Measurements from ENCODE around the gene CHMP6.

Gene CHMP6

DNA sequence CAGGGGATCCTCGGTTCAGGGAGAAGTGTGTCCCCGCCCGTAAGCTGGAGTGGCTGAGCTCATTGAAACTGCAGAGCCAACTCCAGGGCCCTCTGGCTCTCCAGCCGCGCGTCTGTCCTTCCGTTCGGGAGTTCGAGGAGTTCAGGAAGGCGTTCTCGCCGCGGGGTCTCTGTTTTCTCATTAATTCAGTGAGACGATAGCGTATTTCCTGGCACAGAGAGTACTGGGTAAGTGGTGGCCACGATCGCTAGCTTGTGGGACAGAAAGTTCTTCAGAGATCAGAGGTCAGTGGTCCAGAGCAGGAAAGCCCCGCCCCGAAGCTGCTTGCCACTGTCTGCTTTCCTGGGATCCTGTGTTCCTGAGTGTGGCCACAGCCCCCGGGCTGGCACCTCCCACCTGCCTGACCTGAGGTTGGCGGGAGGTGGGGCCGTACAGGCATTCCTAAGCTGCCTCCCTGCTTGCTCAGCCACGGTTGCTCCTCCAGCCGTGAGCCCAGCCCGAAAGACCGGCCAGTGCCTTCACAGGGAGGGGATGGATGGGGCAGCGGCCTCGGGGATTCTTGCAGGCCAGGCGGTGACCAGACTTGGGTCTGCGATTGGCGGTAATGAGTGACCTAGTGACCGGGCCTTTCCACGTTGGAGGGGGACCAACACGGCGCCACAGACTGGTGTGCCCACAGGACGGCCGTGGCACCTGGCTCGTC, 52.2 kb downstream of the CHMP6 start:
- no peak for DNase-seq (ENCODE audit: low spot score)

DNA sequence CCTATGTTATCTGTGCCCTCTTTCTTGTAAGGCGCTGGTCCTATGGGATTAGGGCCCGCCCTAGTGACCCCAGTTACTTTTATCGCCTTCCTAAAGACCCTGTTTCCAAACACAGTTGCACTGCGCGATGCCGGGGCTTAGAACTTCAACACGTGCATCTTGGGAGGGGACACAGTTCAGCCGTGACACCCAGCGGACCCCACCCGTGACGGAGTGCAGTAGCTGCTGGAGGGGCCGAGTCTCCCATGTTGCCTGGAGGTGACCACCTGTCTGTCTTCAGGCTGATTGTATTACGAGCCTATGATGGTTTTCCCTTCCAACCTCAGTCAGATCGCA, 52.8 kb downstream of the CHMP6 start:
- DNase-seq (ENCODE audit: low spot score) = no peak

DNA sequence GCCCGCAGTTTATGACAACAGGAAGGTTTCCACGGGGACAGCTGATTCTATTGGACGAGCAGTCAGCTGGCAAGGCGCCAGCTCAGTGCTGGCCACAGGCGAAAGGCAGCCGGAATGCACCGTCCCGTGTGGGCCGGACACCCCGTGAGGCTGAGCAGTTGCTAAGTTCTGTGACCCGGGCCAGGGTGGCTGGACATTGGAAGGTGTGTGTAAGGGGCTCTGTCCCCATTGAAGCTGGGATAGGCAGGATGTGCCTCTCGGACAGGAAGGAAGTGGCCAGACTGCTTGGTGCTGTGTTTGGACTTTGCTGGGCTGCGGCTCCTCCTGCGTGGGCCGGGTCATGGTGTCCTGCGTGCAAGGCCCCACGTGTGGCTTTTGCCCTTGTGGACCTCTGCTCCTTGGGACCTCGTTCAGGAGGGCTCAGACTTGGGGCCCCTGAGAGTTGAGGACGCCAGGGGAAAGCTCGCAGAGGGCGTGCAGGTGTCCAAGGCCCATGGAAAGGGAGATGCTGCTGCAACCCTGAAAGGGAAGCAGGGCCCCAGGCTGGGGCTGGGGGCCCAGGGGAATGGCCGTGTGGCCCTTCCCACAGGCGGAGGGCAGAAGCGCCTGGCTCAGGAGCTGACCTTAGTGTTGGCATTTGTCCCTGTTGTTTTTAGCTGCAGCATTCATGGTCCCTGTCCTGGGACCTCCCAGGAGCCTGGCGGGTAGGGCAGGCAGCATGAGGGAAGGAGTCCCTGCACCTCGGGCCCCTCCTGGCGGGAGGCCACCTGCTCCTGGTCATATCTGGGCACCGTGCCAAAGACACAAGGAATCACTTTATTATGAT, 53.3 kb downstream of the CHMP6 start:
- DNase-seq (ENCODE audit: low spot score) = peak; percentile 81

DNA sequence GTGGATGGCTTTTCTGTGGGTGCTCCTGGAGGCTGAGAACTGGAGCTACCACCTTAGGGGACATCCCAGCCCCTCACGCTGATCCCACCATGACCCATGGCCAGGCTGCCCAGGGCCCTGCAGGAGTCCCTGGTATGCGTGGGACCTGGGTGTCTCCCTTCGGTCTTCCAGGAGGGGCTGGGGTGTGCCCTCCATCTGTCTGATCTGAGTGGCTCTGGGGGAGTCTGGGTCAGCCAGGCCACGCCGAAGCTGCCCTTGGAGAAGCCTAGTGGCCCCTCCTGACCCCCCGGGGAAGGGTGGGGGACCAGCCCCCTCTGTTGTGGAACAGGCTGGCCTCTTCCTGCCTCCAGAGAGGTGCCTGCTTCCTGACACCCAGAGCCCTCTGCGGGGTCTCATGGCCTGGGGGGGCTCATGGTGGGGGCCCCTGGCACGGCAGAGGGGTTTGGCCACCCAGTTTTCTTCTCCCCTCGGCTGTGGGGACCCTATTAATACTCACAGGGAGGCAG, 54.0 kb downstream of the CHMP6 start:
- DNase-seq (ENCODE audit: low spot score) = no peak

DNA sequence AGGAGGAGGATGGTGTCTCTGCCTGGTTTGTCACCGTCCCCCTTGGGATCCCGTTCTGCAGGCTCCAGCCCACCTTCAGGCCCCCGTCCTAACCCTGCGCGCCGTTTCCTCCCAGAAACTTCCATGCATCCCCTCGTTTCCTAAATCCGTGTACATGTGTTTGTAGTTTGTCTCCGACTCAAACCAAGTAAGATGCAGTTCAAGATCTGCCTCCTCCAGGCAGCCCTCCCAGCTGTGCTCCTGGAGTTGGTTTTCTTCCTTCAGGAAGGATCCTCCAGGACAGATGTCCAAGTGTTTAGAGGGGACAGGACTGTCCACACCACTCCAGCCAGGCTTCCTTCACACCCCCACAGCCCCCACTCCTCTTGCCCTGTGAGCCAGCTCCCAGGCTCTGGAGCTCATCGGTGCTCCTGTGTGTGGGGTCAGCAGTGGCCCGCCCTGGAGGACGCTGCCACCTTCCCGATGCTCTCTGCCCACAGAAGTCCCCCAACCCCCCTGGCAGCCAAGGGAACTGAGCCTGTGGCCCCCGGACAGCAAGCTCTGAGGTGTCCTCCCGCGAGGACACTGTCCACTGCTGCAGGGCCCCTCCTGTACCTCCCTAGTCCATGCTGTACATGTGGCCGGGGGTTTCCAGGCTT, 54.6 kb downstream of the CHMP6 start:
- no peak for DNase-seq (ENCODE audit: low spot score)

DNA sequence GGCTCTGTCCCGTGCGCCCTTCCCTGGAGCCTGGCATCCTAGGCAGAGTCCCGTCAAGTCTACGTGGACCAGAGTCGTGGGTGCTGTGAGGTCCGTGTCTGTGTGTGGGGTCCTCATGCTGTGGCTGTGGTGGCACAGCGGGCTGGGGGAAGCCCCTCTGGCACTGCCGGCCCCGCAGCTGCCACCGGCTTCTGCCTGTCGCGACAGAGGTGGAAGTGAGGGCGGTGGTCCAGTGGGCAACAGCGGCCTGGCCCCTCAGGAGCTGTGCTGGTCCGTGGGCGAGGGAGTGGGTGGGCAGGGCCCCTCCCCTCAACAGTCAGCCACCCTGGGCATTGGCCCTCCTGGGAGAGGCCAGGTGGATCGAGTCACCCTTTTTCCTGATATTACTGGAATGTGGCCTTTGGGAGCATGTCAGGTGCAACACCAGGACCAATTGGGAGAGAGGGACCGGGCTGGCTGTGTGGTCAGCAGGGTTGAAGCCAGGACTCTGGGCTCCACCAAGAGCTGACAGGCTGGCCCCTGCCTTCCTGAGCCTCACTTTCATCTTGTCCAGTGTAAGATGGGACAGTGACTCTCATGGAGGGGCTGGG, 55.2 kb downstream of the CHMP6 start:
- DNase-seq (ENCODE audit: low spot score) = no peak

DNA sequence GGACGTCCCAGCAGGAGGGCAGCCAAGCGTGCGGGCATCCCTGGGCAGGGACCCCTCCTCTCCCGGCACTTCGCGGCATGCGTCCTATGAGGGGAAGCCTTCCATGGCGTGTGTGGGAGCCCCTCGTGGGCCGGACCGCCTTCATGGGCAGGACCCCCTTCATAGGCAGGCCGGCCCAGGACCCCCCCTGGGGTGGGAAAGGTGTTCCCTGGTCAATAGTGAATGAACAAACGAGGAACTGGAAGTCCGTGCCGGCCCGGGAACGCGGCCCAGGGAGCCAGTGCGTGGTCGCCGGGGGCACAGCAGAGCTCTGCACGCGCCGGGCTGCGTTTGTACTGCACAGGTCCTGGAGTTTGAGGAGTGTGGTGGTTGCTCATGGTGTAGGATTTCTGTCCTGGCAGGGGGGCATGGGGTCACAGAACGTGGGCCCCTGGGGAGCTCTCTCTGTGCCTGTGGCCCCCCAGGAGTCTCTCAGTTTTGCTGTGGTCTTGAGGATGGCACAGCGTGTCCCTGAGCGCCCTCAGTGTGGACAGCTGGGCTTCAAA, 57.3 kb downstream of the CHMP6 start:
- DNase-seq (ENCODE audit: low spot score) = no peak

DNA sequence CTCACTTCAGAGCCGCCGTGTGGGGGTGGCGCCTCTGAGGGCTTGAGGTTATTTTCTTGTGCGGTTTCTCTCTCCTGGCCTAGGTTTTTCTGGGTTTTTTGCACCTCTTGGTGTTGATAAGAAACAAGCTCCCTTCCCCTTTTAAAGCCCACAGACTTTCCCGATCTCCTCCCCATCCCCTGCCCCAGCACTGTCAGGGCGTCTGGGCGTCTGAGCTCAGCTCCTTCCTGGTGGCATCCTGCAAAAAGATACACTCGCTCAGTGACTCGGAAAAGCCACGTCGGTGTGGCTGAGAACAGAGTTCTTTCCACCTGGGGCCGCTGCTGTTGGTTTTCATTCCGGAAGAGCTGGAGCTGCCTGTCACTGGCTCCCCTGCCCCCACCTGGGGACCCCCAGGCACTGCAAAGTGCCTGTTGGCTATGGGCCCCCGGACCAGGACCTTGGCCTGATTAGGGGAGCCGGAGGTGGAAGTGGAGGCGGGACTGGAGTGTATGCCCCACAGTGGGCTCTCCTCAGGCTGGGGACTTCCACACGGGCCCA, 57.8 kb downstream of the CHMP6 start:
- DNase-seq (ENCODE audit: low spot score) = no peak
